ENCODE measurements around the gene ANO1. TPM values are rescaled to one million over a fixed set of nuclear protein-coding genes. Genes with fewer than 3 reads are reported as not detected.

ANO1 gene
- total RNA-seq, 4 donors from 2014 or later, result 87.7 to 133 (median 108) TPM

- 89% methylated on average over 13 of the region's 15 CpGs for WGBS
- peaks cover 16% of the 10 kb centered on the region for H3K4me1 ChIP-seq
- no peak overlapping the region for H3K27ac ChIP-seq
- H3K36me3 ChIP-seq, result no peaks in the 10 kb centered on the region
- H3K9me3 ChIP-seq, result no peaks in the 10 kb centered on the region
- H3K4me3 ChIP-seq, result no peak overlapping the region
- no peak for DNase-seq (ENCODE audit: low spot score in 2 of 2)
- no peak for TF ChIP-seq CTCF (IDR thresholded peaks at IDR 0.05)
- no peak for TF ChIP-seq POLR2A (IDR thresholded peaks at IDR 0.05)
- TF ChIP-seq EP300 (IDR thresholded peaks at IDR 0.05), result no peak
- TF ChIP-seq POLR2AphosphoS5 (IDR thresholded peaks at IDR 0.05), result no peak
- H3K27me3 ChIP-seq, result no peaks in the 10 kb centered on the region
Observed at GRCh38 chr11:70187771-70188170, 109.7 kb downstream of the ANO1 start.

GRCh38 chr11:70189622-70190021, 111.5 kb downstream of the ANO1 start:
- whole genome bisulfite sequencing, result 92% methylated on average over 11 of the region's 11 CpGs
- H3K36me3 ChIP-seq, result no peaks in the 10 kb centered on the region
- no peak overlapping the region for H3K27ac ChIP-seq
- DNase-seq (ENCODE audit: low spot score in 2 of 2), result no peak
- H3K9me3 ChIP-seq, result no peaks in the 10 kb centered on the region
- peaks cover 2% of the 10 kb centered on the region for H3K4me1 ChIP-seq
- TF ChIP-seq POLR2A (IDR thresholded peaks at IDR 0.05) (no peak), CTCF (IDR thresholded peaks at IDR 0.05) (no peak), EP300 (IDR thresholded peaks at IDR 0.05) (no peak), POLR2AphosphoS5 (IDR thresholded peaks at IDR 0.05) (no peak)
- no peak overlapping the region for H3K4me3 ChIP-seq
- H3K27me3 ChIP-seq, result no peaks in the 10 kb centered on the region

GRCh38 chr11:70191495-70192140, 113.5 kb downstream of the ANO1 start:
- Histone ChIP-seq H3K4me1 (peaks cover 2% of the 10 kb centered on the region), H3K9me3 (no peaks in the 10 kb centered on the region), H3K36me3 (no peaks in the 10 kb centered on the region), H3K4me3 (no peak overlapping the region), H3K27me3 (no peaks in the 10 kb centered on the region), H3K27ac (no peak overlapping the region)
- 12% methylated on average over 21 of the region's 22 CpGs for WGBS
- TF ChIP-seq CTCF (IDR thresholded peaks at IDR 0.05), result peak; percentile 64 to 85
- TF ChIP-seq POLR2A (IDR thresholded peaks at IDR 0.05), result no peak
- no peak for TF ChIP-seq EP300 (IDR thresholded peaks at IDR 0.05)
- no peak for TF ChIP-seq POLR2AphosphoS5 (IDR thresholded peaks at IDR 0.05)
- no peak for DNase-seq (ENCODE audit: low spot score in 2 of 2)

GRCh38 chr11:70192666-70193410, 114.7 kb downstream of the ANO1 start:
- peaks cover 2% of the 10 kb centered on the region for H3K4me1 ChIP-seq
- no peak overlapping the region for H3K27ac ChIP-seq
- 76% methylated on average over 12 of the region's 15 CpGs for WGBS
- no peaks in the 10 kb centered on the region for H3K36me3 ChIP-seq
- H3K27me3 ChIP-seq, result no peaks in the 10 kb centered on the region
- no peak for DNase-seq (ENCODE audit: low spot score in 2 of 2)
- H3K9me3 ChIP-seq, result no peaks in the 10 kb centered on the region
- TF ChIP-seq POLR2A (IDR thresholded peaks at IDR 0.05) (no peak), CTCF (IDR thresholded peaks at IDR 0.05) (no peak), EP300 (IDR thresholded peaks at IDR 0.05) (no peak), POLR2AphosphoS5 (IDR thresholded peaks at IDR 0.05) (no peak)
- H3K4me3 ChIP-seq, result no peak overlapping the region
